ENCODE results near the gene MEGF11. TPM values are rescaled to one million over a fixed set of nuclear protein-coding genes. Genes with fewer than 3 reads are reported as not detected.

MEGF11 gene
- total RNA-seq, 2 donors from 2014 or later, result not detected

DNA sequence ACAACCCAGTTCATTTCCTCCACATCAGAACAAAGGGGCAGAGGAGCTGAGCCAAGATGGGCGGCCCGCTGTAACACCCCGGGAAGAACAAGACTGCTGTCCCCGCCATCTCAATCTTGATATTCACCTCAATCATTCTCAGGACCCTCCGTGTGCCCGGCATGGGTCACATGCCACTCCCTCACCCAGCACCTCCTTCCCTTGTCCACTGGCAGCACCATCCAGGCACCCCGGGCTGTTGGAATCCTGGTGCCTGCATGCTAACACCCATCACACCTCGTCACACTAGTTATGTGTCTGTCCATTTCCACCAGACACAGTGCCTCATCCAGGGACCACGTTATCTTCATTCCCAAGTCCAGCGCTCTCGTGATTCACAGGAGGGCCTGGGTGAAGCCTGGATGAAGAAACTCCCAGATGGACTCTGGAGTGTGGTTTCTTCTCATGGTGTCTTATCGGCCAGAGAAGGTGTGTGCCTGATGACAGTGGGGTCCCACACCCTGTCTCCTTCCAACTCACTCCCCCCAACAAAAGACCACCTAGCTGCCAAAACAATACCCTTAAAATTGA lies 16.7 kb downstream of the MEGF11 start:
- no peak for ATAC-seq
- Histone ChIP-seq H3K27ac (no peak overlapping the region), H3K9me3 (no peaks in the 10 kb centered on the region), H3K4me3 (no peak overlapping the region), H3K27me3 (no peaks in the 10 kb centered on the region), H3K4me1 (no peaks in the 10 kb centered on the region), H3K36me3 (replicated peaks in 1 of 2; ENCODE audit: insufficient read depth in 1 of 2, low read depth in 2 of 2) (no peaks in the 10 kb centered on the region)
- TF ChIP-seq POLR2A (IDR thresholded peaks at IDR 0.05), result no peak
- TF ChIP-seq, protein P1, sequence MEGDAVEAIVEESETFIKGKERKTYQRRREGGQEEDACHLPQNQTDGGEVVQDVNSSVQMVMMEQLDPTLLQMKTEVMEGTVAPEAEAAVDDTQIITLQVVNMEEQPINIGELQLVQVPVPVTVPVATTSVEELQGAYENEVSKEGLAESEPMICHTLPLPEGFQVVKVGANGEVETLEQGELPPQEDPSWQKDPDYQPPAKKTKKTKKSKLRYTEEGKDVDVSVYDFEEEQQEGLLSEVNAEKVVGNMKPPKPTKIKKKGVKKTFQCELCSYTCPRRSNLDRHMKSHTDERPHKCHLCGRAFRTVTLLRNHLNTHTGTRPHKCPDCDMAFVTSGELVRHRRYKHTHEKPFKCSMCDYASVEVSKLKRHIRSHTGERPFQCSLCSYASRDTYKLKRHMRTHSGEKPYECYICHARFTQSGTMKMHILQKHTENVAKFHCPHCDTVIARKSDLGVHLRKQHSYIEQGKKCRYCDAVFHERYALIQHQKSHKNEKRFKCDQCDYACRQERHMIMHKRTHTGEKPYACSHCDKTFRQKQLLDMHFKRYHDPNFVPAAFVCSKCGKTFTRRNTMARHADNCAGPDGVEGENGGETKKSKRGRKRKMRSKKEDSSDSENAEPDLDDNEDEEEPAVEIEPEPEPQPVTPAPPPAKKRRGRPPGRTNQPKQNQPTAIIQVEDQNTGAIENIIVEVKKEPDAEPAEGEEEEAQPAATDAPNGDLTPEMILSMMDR (IDR thresholded peaks at IDR 0.05), result no peak
- DNase-seq, result no peak
- 61 to 63% methylated on average over 12 of the region's 12 CpGs for WGBS, 2 donors
- intact Hi-C loops (cut with DNase I), result no loop called here

DNA sequence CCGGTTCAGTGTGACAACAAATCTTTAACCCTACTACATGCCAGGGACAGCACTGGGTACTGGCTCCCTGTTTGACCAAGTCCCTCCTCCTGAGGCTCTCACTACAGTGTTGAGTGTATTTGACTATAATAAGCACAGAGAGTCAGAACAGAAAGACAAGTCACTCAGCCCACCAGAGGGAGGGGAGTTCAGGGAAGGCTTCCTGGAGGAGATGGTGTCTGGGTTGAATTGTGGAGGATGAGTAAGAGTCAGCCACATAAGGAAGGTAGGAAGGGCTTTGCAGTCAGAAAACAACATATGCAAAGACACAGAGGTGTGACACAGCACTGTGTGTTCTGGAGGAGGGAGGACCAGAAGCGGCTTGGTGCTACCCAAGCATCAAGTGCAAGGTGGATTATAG lies 17.7 kb downstream of the MEGF11 start:
- TF ChIP-seq, protein P1 (IDR thresholded peaks at IDR 0.05), result no peak
- no peak for TF ChIP-seq POLR2A (IDR thresholded peaks at IDR 0.05)
- WGBS, 2 donors, result 46 to 52% methylated on average over 2 of the region's 2 CpGs
- Histone ChIP-seq H3K27ac (no peak overlapping the region), H3K9me3 (no peaks in the 10 kb centered on the region), H3K4me1 (no peaks in the 10 kb centered on the region), H3K27me3 (no peaks in the 10 kb centered on the region), H3K4me3 (no peak overlapping the region), H3K36me3 (replicated peaks in 1 of 2; ENCODE audit: insufficient read depth in 1 of 2, low read depth in 2 of 2) (no peaks in the 10 kb centered on the region)
- no peak for ATAC-seq
- intact Hi-C loops (cut with DNase I), result no loop called here
- no peak for DNase-seq

DNA sequence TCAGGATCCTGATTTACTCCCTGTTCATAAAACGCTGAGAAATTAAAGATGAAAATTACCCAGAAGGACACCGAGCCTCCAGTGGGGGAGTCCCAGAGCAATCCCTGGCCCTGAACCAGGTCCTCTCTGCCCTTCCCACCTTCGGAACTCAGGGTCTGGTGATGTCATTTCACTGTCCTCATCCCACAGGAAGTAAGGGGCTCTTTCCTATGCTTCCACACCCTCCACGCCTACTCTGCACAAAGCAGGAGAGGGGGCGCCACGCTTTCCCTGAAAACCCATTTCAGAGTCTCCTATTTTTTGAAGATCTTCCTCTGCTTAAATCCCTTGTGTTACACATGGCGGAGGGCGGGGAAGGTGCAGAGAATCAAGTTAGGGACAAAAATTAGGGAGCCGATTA lies 18.8 kb downstream of the MEGF11 start:
- ATAC-seq, result no peak
- WGBS, 2 donors, result 70 to 81% methylated on average over 9 of the region's 9 CpGs
- Histone ChIP-seq H3K27me3 (no peaks in the 10 kb centered on the region), H3K4me1 (no peaks in the 10 kb centered on the region), H3K9me3 (no peaks in the 10 kb centered on the region), H3K36me3 (replicated peaks in 1 of 2; ENCODE audit: insufficient read depth in 1 of 2, low read depth in 2 of 2) (no peaks in the 10 kb centered on the region), H3K27ac (no peak overlapping the region), H3K4me3 (no peak overlapping the region)
- no peak for TF ChIP-seq POLR2A (IDR thresholded peaks at IDR 0.05)
- TF ChIP-seq, protein P1 (IDR thresholded peaks at IDR 0.05), result no peak
- intact Hi-C loops (cut with DNase I), result no loop called here
- DNase-seq, result no peak

DNA sequence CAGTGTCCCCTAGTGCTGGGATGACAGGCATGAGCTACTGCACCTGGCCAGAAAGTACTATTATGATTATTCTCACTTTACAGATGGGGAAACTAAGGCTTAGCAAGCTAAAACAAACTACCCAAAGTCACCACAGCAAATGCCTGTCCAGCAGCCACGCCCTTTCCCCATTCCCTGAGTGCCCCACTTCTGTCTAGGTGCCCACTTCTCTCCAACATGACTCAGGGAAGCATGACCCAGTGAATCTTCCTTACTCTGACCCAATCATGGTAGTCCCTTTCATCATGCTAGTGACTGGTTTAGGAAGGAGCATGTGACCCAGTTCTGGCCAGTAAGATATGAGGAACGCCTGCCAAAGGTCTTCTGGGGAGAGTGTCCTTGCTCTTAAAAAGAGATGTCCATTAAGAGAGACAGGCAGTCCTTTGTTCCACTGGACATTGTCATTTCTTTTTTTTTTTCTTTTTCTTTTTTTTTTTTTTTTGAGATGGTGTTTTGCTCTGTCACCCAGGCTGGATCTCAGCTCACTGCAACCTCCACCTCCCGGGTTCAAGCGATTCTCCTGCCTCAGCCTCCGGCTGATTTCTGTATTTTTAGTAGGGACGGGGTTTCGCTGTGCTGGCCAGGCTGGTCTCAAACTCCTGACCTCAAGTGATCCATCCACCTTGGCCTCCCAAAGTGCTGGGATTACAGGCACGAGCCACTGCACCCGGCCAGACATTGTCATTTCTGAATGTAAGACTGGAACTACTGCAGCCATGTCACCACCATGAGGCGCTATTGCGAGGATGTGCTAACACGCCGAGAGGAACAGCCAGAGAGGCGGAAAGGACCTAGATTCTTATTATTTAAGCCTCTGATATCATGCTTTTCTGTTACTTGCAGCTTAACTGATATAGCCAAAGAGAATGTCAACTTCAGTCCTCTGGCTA lies 19.8 kb downstream of the MEGF11 start:
- DNase-seq (no peak), ATAC-seq (no peak)
- Histone ChIP-seq H3K4me1 (no peaks in the 10 kb centered on the region), H3K27ac (no peak overlapping the region), H3K36me3 (replicated peaks in 1 of 2; ENCODE audit: insufficient read depth in 1 of 2, low read depth in 2 of 2) (no peaks in the 10 kb centered on the region), H3K27me3 (no peaks in the 10 kb centered on the region), H3K9me3 (no peaks in the 10 kb centered on the region), H3K4me3 (no peak overlapping the region)
- WGBS, 2 donors, result 78 to 84% methylated on average over 14 of the region's 14 CpGs
- no peak for TF ChIP-seq POLR2A (IDR thresholded peaks at IDR 0.05)
- TF ChIP-seq, protein P1 (IDR thresholded peaks at IDR 0.05), result no peak
- intact Hi-C loops (cut with DNase I), result no loop called here
